Fibroblast of skin of right quadriceps (primary cell): ENCODE measurements around the gene BCKDK.
"Not testable (repeated sequence)": the region's sequence is repeated elsewhere in the genome, so short reads cannot be mapped to it uniquely, and the experiment has no call there.

ENCODE experiments used
- DNase-seq: peaks from one replicate; pipeline ENCODE4 v3.0.0-alpha.2; 2013

The BCKDK gene

GRCh38 chr16:31129568-31130335, 21.6 kb downstream of the BCKDK start:
- DNase-seq: no peak

- no peak for DNase-seq
These were observed 22.2 kb downstream of the BCKDK start for GRCh38 chr16:31130336-31130891.

GRCh38 chr16:31130899-31131298, 22.7 kb downstream of the BCKDK start:
- DNase-seq: no peak

GRCh38 chr16:31131416-31131815, 23.2 kb downstream of the BCKDK start:
- DNase-seq: no peak

GRCh38 chr16:31131841-31132271, 23.7 kb downstream of the BCKDK start:
- DNase-seq: no peak

GRCh38 chr16:31132303-31132979, 24.3 kb downstream of the BCKDK start:
- no peak for DNase-seq

GRCh38 chr16:31133046-31133501, 24.9 kb downstream of the BCKDK start:
- no peak for DNase-seq

GRCh38 chr16:31134091-31134571, 25.9 kb downstream of the BCKDK start:
- DNase-seq: no peak

- DNase-seq: no peak
These were observed 26.7 kb downstream of the BCKDK start for GRCh38 chr16:31134625-31135534.

- no peak for DNase-seq
These were observed 27.5 kb downstream of the BCKDK start, which contains the start of gene PRSS8 for GRCh38 chr16:31135535-31136286. PRSS8 (minus strand) TSS chr16:31135727; CDS start chr16:31135498, 229 bp downstream.

- no peak for DNase-seq
These were observed 28.1 kb downstream of the BCKDK start for GRCh38 chr16:31136287-31136662.

GRCh38 chr16:31136822-31137499, 28.8 kb downstream of the BCKDK start:
- DNase-seq: not testable (repeated sequence)

- peak; percentile 42 for DNase-seq
These were observed 30.7 kb downstream of the BCKDK start for GRCh38 chr16:31138621-31139578.

GRCh38 chr16:31141071-31141469, 32.9 kb downstream of the BCKDK start:
- DNase-seq: not testable (repeated sequence)

- no peak for DNase-seq
These were observed 33.4 kb downstream of the BCKDK start for GRCh38 chr16:31141489-31142108.

GRCh38 chr16:31142109-31143010, 34.2 kb downstream of the BCKDK start:
- peak; percentile 99 for DNase-seq

GRCh38 chr16:31143011-31143693, 35.0 kb downstream of the BCKDK start:
- no peak for DNase-seq

GRCh38 chr16:31143694-31144148, 35.5 kb downstream of the BCKDK start:
- no peak for DNase-seq
